GM20000 (cell line): ENCODE results near the gene ADAMTSL5.
"Not testable (repeated sequence)": the region's sequence is repeated elsewhere in the genome, so short reads cannot be mapped to it uniquely, and the experiment has no call there.

Experiments used
- DNase-seq: peaks from one replicate; pipeline ENCODE4 v3.0.0; 2012; ENCODE audit warnings: low spot score
- TF ChIP-seq, protein P1 (sequence below): IDR thresholded peaks from 2 replicates; pipeline ENCODE4 v1.5.1; 2012; ENCODE audit warnings: mild to moderate bottlenecking, control low read depth; ENCODE audit errors: extremely low read depth, missing control alignments

Gene ADAMTSL5

DNA sequence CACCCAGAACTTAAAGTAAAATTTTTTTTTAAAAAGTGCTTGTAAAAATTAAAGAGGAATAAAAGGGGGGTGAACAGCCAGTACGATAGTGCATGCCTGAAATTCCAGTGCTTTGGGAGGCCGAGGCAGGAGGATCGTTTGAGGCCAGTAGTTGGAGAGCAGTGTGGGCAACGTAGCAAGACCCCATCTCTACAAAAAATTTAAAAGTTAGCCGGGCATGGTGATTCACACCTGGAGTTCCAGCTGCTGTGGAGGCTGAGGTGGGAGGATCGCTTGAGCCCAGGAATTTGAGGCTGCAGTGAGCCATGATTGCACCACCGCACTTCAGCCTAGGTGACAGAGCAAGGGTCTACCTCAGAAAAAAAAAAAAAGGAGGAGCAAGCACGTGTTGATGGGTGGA lies 7.8 kb downstream of the ADAMTSL5 start:
- no peak for DNase-seq
- TF ChIP-seq, protein P1, sequence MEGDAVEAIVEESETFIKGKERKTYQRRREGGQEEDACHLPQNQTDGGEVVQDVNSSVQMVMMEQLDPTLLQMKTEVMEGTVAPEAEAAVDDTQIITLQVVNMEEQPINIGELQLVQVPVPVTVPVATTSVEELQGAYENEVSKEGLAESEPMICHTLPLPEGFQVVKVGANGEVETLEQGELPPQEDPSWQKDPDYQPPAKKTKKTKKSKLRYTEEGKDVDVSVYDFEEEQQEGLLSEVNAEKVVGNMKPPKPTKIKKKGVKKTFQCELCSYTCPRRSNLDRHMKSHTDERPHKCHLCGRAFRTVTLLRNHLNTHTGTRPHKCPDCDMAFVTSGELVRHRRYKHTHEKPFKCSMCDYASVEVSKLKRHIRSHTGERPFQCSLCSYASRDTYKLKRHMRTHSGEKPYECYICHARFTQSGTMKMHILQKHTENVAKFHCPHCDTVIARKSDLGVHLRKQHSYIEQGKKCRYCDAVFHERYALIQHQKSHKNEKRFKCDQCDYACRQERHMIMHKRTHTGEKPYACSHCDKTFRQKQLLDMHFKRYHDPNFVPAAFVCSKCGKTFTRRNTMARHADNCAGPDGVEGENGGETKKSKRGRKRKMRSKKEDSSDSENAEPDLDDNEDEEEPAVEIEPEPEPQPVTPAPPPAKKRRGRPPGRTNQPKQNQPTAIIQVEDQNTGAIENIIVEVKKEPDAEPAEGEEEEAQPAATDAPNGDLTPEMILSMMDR = no peak

GRCh38 chr19:1503925-1504773 lies 8.7 kb downstream of the ADAMTSL5 start:
- DNase-seq = no peak
- TF ChIP-seq, protein P1 = no peak

GRCh38 chr19:1503089-1503924 lies 9.5 kb downstream of the ADAMTSL5 start:
- TF ChIP-seq, protein P1 = peak; percentile 67
- peak; percentile 84 for DNase-seq

DNA sequence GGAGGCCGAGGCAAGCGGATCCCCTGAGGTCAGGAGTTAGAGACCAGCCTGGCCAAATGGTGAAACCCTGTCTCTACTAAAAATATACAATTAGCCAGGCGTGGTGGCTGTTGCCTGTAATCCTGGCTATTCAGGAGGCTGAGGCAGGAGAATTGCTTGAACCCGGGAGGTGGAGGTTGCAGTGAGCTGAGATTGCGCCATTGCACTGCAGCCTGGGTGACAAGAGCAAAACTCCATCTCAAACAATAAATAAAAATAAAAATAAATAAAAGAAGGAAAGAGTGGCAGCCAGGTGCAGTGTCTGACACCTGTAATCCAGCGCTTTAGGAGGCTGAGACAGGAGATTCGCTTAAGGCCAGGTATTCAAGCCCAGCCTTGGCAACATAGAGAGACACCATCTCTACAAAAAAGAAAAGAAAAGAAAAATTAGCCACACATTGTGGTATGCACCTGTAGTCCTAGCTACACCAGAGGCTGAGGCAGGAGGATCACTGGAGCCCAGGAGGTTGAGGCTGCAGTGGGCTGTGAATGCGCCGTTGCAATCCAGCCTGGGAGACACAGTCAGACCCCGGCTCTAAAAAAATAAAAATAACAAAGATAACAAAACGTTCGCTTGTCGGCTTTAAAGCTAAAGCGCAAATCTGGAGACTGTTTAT lies 10.3 kb downstream of the ADAMTSL5 start:
- TF ChIP-seq, protein P1 = no peak
- no peak for DNase-seq

GRCh38 chr19:1501200-1501595 lies 11.6 kb downstream of the ADAMTSL5 start:
- no peak for DNase-seq
- TF ChIP-seq, protein P1 = no peak

- DNase-seq = not testable (repeated sequence)
Observed at GRCh38 chr19:1499231-1499630, 13.6 kb downstream of the ADAMTSL5 start.

GRCh38 chr19:1497578-1498235 lies 15.1 kb downstream of the ADAMTSL5 start:
- TF ChIP-seq, protein P1 = no peak

More at GRCh38 chr19:1497578-1498235, 15.1 kb downstream of the ADAMTSL5 start:
- DNase-seq = no peak
